ENCODE results near the gene CNKSR3.

The CNKSR3 gene

GRCh38 chr6:154494592-154495311, 15.7 kb downstream of the CNKSR3 start:
- no peak overlapping the region for H3K4me3 ChIP-seq (ENCODE audit: control insufficient read depth, low read depth, low read length)
- no peak for DNase-seq (ENCODE audit: low read depth)
- TF ChIP-seq, protein P1, sequence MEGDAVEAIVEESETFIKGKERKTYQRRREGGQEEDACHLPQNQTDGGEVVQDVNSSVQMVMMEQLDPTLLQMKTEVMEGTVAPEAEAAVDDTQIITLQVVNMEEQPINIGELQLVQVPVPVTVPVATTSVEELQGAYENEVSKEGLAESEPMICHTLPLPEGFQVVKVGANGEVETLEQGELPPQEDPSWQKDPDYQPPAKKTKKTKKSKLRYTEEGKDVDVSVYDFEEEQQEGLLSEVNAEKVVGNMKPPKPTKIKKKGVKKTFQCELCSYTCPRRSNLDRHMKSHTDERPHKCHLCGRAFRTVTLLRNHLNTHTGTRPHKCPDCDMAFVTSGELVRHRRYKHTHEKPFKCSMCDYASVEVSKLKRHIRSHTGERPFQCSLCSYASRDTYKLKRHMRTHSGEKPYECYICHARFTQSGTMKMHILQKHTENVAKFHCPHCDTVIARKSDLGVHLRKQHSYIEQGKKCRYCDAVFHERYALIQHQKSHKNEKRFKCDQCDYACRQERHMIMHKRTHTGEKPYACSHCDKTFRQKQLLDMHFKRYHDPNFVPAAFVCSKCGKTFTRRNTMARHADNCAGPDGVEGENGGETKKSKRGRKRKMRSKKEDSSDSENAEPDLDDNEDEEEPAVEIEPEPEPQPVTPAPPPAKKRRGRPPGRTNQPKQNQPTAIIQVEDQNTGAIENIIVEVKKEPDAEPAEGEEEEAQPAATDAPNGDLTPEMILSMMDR (IDR thresholded peaks at IDR 0.05; ENCODE audit: control insufficient read depth, insufficient read depth, low read depth, low read length, missing control alignments), result no peak

DNA sequence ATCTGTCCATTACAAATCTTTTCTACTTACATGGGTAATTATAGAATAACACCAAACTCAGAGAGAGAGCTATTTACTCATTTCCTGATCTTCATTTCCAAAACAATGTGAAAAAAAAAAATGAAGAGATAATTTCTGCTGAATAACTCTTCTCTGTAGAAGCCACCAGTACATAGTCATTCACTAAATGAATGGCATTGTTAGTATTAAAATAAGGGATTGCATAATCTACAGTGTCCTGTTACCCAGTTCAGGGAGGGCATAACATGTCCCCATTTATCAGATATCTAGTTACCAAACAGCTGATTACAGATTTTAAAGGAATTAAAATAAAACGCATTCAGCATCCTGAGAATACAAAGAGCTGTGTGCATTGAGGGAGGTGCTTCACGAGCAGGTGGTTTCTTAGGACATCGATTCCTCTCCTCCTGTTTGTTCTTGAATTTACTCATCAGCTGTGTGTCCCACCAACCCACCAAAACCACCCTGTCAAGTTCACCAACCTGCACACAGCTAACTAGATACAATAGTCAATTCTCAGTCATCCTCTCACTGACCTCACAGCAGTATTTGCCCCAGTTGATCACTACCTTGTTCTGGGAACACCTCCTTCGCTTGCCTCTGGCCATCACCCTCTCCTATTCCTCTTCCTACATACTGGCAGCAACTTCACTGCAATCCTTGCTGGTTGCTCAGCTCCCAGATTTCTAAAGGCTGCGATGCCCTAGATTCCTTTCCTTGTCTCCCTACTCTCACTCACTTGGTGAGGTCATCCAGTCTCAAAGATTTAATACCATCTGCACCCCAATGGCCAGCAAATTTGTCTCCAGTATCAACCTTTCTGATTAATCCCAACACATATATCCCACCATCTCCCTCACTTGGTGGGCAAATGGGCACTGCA, 18.7 kb downstream of the CNKSR3 start:
- H3K4me3 ChIP-seq (ENCODE audit: control insufficient read depth, low read depth, low read length), result no peak overlapping the region
- TF ChIP-seq, protein P1 (IDR thresholded peaks at IDR 0.05; ENCODE audit: control insufficient read depth, insufficient read depth, low read depth, low read length, missing control alignments), result no peak
- no peak for DNase-seq (ENCODE audit: low read depth)

DNA sequence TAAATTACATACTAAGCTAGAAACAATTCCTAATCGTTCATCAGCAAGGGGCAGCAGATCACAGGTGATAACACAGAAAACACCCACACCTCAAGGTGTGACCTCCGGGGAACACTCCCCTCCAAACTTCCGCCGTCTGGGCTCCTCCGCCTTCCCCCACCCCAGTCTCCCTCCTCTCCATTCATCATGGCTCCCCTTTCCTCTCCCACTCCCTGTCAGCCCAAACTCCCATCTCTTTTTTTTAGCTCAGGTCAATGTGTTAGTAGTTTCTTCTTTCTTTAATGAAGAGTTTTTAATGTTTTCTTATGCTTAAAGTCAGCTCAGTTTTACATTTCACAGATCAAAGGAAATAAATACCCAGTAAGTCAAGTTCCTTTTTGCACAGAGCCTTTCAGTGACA, 20.7 kb downstream of the CNKSR3 start:
- no peak for DNase-seq (ENCODE audit: low read depth)
- H3K4me3 ChIP-seq (ENCODE audit: control insufficient read depth, low read depth, low read length), result no peak overlapping the region
- TF ChIP-seq, protein P1 (IDR thresholded peaks at IDR 0.05; ENCODE audit: control insufficient read depth, insufficient read depth, low read depth, low read length, missing control alignments), result no peak

- no peak overlapping the region for H3K4me3 ChIP-seq (ENCODE audit: control insufficient read depth, low read depth, low read length)
- TF ChIP-seq, protein P1 (IDR thresholded peaks at IDR 0.05; ENCODE audit: control insufficient read depth, insufficient read depth, low read depth, low read length, missing control alignments), result no peak
- no peak for DNase-seq (ENCODE audit: low read depth)
Measured at GRCh38 chr6:154488802-154489437, 21.6 kb downstream of the CNKSR3 start.

- TF ChIP-seq, protein P1 (IDR thresholded peaks at IDR 0.05; ENCODE audit: control insufficient read depth, insufficient read depth, low read depth, low read length, missing control alignments), result no peak
- H3K4me3 ChIP-seq (ENCODE audit: control insufficient read depth, low read depth, low read length), result no peak overlapping the region
- DNase-seq (ENCODE audit: low read depth), result no peak
Measured at GRCh38 chr6:154488248-154488593, 22.3 kb downstream of the CNKSR3 start.

DNA sequence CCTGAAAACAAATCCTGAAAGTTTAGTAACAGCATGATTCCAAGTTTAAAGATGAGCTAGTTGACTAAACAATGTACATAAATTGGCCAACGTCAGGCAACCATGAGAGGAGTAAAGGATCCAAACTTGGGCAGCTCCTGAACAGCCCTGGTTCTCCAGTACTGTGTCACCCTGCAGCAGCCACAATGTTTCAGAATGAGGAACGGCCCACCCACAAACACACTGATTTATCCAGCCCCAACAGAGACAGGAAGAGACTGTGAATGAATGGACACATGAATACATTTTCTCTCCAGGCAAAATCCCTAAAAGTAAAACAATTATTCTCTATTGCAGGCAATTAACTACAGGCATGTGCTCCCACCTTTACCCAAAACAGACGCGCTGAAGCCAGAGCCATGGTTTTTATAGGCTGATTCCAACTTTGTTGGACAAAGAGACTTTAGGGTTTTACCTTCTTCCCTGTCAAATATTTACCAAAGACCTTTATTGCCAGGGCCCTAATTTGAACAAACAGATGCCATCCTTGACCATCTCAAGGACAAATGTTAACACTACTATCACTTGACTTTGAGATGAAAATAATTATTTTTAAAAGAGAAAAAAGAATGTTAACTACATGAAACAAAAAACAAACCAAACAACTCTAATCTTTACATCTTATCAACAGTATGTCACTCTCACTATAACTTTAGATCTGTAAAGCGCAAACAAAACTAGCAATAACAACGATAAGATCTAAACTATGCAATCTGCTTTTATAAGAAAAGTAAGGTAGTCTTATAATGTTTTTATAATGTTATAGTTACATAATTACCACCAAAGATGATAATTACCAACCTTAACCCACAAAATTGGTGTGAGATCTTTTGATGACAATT, 22.9 kb downstream of the CNKSR3 start:
- TF ChIP-seq, protein P1 (IDR thresholded peaks at IDR 0.05; ENCODE audit: control insufficient read depth, insufficient read depth, low read depth, low read length, missing control alignments), result no peak
- DNase-seq (ENCODE audit: low read depth), result no peak
- no peak overlapping the region for H3K4me3 ChIP-seq (ENCODE audit: control insufficient read depth, low read depth, low read length)

All from AG09309 (cell line).